ENCODE results near the gene ILK. TPM values are rescaled to one million over a fixed set of nuclear protein-coding genes. Genes with fewer than 3 reads are reported as not detected.

The ILK gene
- total and polyA plus RNA-seq, 2 of the 13 experiments (the other 11 are each of a cell fraction or from before 2014, with no cell fraction given) = 70.3 to 108 TPM

- TF ChIP-seq PREB (CRISPR knock-in tag; IDR thresholded peaks at IDR 0.05) (no peak), MAFG (CRISPR knock-in tag; IDR thresholded peaks at IDR 0.05) (no peak), ZNF775 (CRISPR knock-in tag; IDR thresholded peaks at IDR 0.05; ENCODE audit: borderline replicate concordance) (no peak), MTA1 (CRISPR knock-in tag; IDR thresholded peaks at IDR 0.05; ENCODE audit: borderline replicate concordance) (peak; percentile 81; the same call in 1 of the 2 replicates), SNAPC5 (CRISPR knock-in tag; IDR thresholded peaks at IDR 0.05; ENCODE audit: borderline replicate concordance) (peak; percentile 61; the same call in 1 of the 2 replicates), ZBTB34 (CRISPR knock-in tag; IDR thresholded peaks at IDR 0.05) (peak; percentile 57; the same call in 1 of the 2 replicates), GATA4 (IDR thresholded peaks at IDR 0.05; ENCODE audit: borderline replicate concordance, low read depth) (peak; percentile 16; the same call in 1 of the 2 replicates), BORCS8-MEF2B (CRISPR knock-in tag; IDR thresholded peaks at IDR 0.05) (peak; percentile 79; the same call in 1 of the 2 replicates), TEAD3 (CRISPR knock-in tag; optimal IDR thresholded peaks at IDR 0.05; ENCODE audit: borderline replicate concordance) (peak; percentile 63), ZBED4 (CRISPR knock-in tag; IDR thresholded peaks at IDR 0.05; ENCODE audit: borderline replicate concordance) (peak; percentile 90; the same call in 1 of the 2 replicates), RXRB (CRISPR knock-in tag; IDR thresholded peaks at IDR 0.05; ENCODE audit: borderline replicate concordance) (peak; percentile 73), PBX2 (CRISPR knock-in tag; IDR thresholded peaks at IDR 0.05) (no peak), ZNF33A (CRISPR knock-in tag; IDR thresholded peaks at IDR 0.05; ENCODE audit: borderline replicate concordance) (no peak), ZNF740 (CRISPR knock-in tag; IDR thresholded peaks at IDR 0.05) (no peak), MEF2D (CRISPR knock-in tag; IDR thresholded peaks at IDR 0.05) (peak; percentile 62), ATF5 (CRISPR knock-in tag; IDR thresholded peaks at IDR 0.05; ENCODE audit: low read depth) (no peak), ZNF34 (CRISPR knock-in tag; IDR thresholded peaks at IDR 0.05; ENCODE audit: borderline replicate concordance) (peak; percentile 97; the same call in 1 of the 2 replicates), NR1H2 (CRISPR knock-in tag; IDR thresholded peaks at IDR 0.05; ENCODE audit: borderline replicate concordance, low read depth) (0 out of 2 replicates have a peak, but pooled peaks have one; percentile 50), ZNF382 (CRISPR knock-in tag; IDR thresholded peaks at IDR 0.05; ENCODE audit: borderline replicate concordance) (no peak)
Measured at GRCh38 chr11:6603287-6604080, at the start of gene ILK, which contains the start of gene RRP8 (continued).
